ENCODE results near the gene GFRA1.

GRCh38 chr10:116096526-116096925, 176.5 kb downstream of the GFRA1 start:
- TF ChIP-seq CTCF (IDR thresholded peaks at IDR 0.05; ENCODE audit: extremely low read depth in 1 of 2, insufficient read depth in 1 of 2, low read depth in 1 of 2, low read length in 2 of 2) (no peak), MAX (IDR thresholded peaks at IDR 0.05; ENCODE audit: insufficient read depth, insufficient read length) (no peak), POLR2A (IDR thresholded peaks at IDR 0.05; ENCODE audit: low read depth, low read length) (no peak), POLR2AphosphoS5 (IDR thresholded peaks at IDR 0.05; ENCODE audit: insufficient read depth, low read depth, low read length) (no peak), JUN (IDR thresholded peaks at IDR 0.05; ENCODE audit: borderline replicate concordance, insufficient read depth, insufficient read length, low read depth) (no peak), EZH2 (IDR thresholded peaks at IDR 0.05; ENCODE audit: borderline replicate concordance, low read depth, low read length, severe bottlenecking) (no peak), GATA2 (IDR thresholded peaks at IDR 0.05; ENCODE audit: insufficient read depth, insufficient read length, low read depth, low read length) (no peak), FOS (IDR thresholded peaks at IDR 0.05; ENCODE audit: borderline replicate concordance, insufficient read depth, low read length) (no peak), MYC (IDR thresholded peaks at IDR 0.05; ENCODE audit: low read depth, low read length) (no peak)
